ENCODE data around the gene CCSER1. TPM values are rescaled to one million over a fixed set of nuclear protein-coding genes. Genes with fewer than 3 reads are reported as not detected.

CCSER1 gene
- total and polyA plus RNA-seq, 2 of the 8 experiments (the other 6 are each of a cell fraction or from before 2014, with no cell fraction given), result 0.26 to 0.84 TPM

- TF ChIP-seq KDM4A (IDR thresholded peaks at IDR 0.05; ENCODE audit: low read depth, low read length, severe bottlenecking), result no peak
These were observed 1358.2 kb downstream of the CCSER1 start (continued) for GRCh38 chr4:91485415-91485814.
